Endodermal cell (in vitro differentiated cells): ENCODE results near the gene MPP4. TPM values are rescaled to one million over a fixed set of nuclear protein-coding genes. Genes with fewer than 3 reads are reported as not detected.

Experiments used
- DNase-seq: peaks from one replicate; pipeline ENCODE4 v3.0.0-alpha.2; 2017
- H3K27ac ChIP-seq: 2 replicates; pipeline ENCODE4 v1.5.1; 2013; ENCODE audit warnings: mild to moderate bottlenecking, low read depth, low read length, moderate library complexity
- H3K27me3 ChIP-seq: 2 replicates; pipeline ENCODE4 v1.6.1; 2013; ENCODE audit warnings: mild to moderate bottlenecking, low read length, moderate library complexity; ENCODE audit not compliant: insufficient read depth, control insufficient read depth, poor library complexity, severe bottlenecking
- H3K36me3 ChIP-seq: 2 replicates; pipeline ENCODE4 v1.7.0; 2013; ENCODE audit warnings: mild to moderate bottlenecking, low read length, moderate library complexity; ENCODE audit not compliant: control insufficient read depth, insufficient read depth
- H3K4me1 ChIP-seq: one replicate; pipeline ENCODE4 v1.7.0; 2013; ENCODE audit warnings: low read length; ENCODE audit not compliant: control insufficient read depth, insufficient read depth
- H3K4me3 ChIP-seq: 2 replicates; pipeline ENCODE4 v1.5.1; 2013; ENCODE audit warnings: mild to moderate bottlenecking, low read length, moderate library complexity
- H3K9ac ChIP-seq: 2 replicates; pipeline ENCODE4 v1.6.1; 2013; ENCODE audit warnings: mild to moderate bottlenecking, low read length, moderate library complexity; ENCODE audit not compliant: poor library complexity, severe bottlenecking; ENCODE audit errors: extremely low read depth
- H3K9me3 ChIP-seq: 2 replicates; pipeline ENCODE4 v1.6.1; 2013; ENCODE audit warnings: mild to moderate bottlenecking, low read length, moderate library complexity; ENCODE audit not compliant: control insufficient read depth
- H3K27ac Mint-ChIP-seq: 2 replicates; pipeline ENCODE4 v1.8.0; 2020; ENCODE audit warnings: mixed read lengths
- H3K27me3 Mint-ChIP-seq: 2 replicates; pipeline ENCODE4 v1.8.0; 2021; ENCODE audit warnings: mild to moderate bottlenecking, mixed read lengths; ENCODE audit not compliant: insufficient read depth
- H3K36me3 Mint-ChIP-seq: 2 replicates; pipeline ENCODE4 v1.8.0; 2020; ENCODE audit warnings: low read depth, mixed read lengths
- H3K4me1 Mint-ChIP-seq: 2 replicates; pipeline ENCODE4 v1.8.0; 2020; ENCODE audit warnings: mixed read lengths
- H3K4me3 Mint-ChIP-seq: 2 replicates; pipeline ENCODE4 v1.8.0; 2020; ENCODE audit warnings: mild to moderate bottlenecking, moderate library complexity, mixed read lengths
- H3K9me3 Mint-ChIP-seq: 2 replicates; pipeline ENCODE4 v1.8.0; 2020; ENCODE audit warnings: mild to moderate bottlenecking, mixed read lengths
- CTCF ChIP-seq: fragments of 200-600 bp; sonication (generic); conservative IDR thresholded peaks from 2 replicates; pipeline ENCODE4 v1.5.0; 2021; ENCODE audit warnings: antibody characterized with exemption, mild to moderate bottlenecking
- WGBS, 2 experiments: methylation state at CpG; one replicate each; pipeline versions ENCODE4 v1.1.5 to v1.1.7; 2013; ENCODE audit warnings: missing lambda C conversion rate in 2 of 2, mixed read lengths in 1 of 2; ENCODE audit not compliant: insufficient coverage in 1 of 2, insufficient read length in 1 of 2; 5-methylcytosine and 5-hydroxymethylcytosine counted together
- total RNA-seq, 2 donors: library from RNA; stranded (reverse); fragmentation: NEBNext Ultra II Directional in 1 of 2; extraction: Animal tissue kit (Norgen Biotek cat#: 25700) in 1 of 2; gene quantifications; 2 replicates in 1 of 2; 3 replicates in 1 of 2; pipeline ENCODE4 v1.2.1, GENCODE V29; 2021

The MPP4 gene
- total RNA-seq, 2 donors from 2014 or later = 0.18 TPM; not detected in 1

- TF ChIP-seq CTCF = no peak
- Mint-ChIP-seq H3K27me3 (no peaks in the 10 kb centered on the region), H3K36me3 (peaks cover 60% of the 10 kb centered on the region), H3K4me3 (no peak overlapping the region), H3K27ac (no peak overlapping the region), H3K4me1 (no peaks in the 10 kb centered on the region), H3K9me3 (no peaks in the 10 kb centered on the region)
- Histone ChIP-seq H3K9me3 (no peaks in the 10 kb centered on the region), H3K27ac (no peak overlapping the region), H3K9ac (no peak overlapping the region), H3K27me3 (no peaks in the 10 kb centered on the region), H3K4me1 (no peaks in the 10 kb centered on the region), H3K4me3 (no peak overlapping the region), H3K36me3 (peaks cover 95% of the 10 kb centered on the region)
- DNase-seq = no peak
- WGBS, 2 experiments = 95 to 98% methylated on average over 7 to 8 of the region's 8 CpGs
Observed at GRCh38 chr2:201631041-201631440, 67.4 kb downstream of the MPP4 start.

- H3K27ac ChIP-seq = no peak overlapping the region
- no peak overlapping the region for H3K4me3 ChIP-seq
- H3K4me3 Mint-ChIP-seq = no peak overlapping the region
- no peaks in the 10 kb centered on the region for H3K27me3 Mint-ChIP-seq
- H3K27me3 ChIP-seq = no peaks in the 10 kb centered on the region
- DNase-seq = no peak
- peaks cover 62% of the 10 kb centered on the region for H3K36me3 Mint-ChIP-seq
- 86 to 94% methylated on average over 2 of the region's 2 CpGs for WGBS, 2 experiments
- no peak overlapping the region for H3K27ac Mint-ChIP-seq
- no peaks in the 10 kb centered on the region for H3K9me3 ChIP-seq
- peaks cover 95% of the 10 kb centered on the region for H3K36me3 ChIP-seq
- no peak overlapping the region for H3K9ac ChIP-seq
- H3K4me1 Mint-ChIP-seq = no peaks in the 10 kb centered on the region
- no peaks in the 10 kb centered on the region for H3K9me3 Mint-ChIP-seq
- TF ChIP-seq CTCF = no peak
- H3K4me1 ChIP-seq = no peaks in the 10 kb centered on the region
Observed at GRCh38 chr2:201630577-201630976, 67.9 kb downstream of the MPP4 start.

GRCh38 chr2:201628545-201628944, 69.9 kb downstream of the MPP4 start:
- Histone ChIP-seq H3K9ac (no peak overlapping the region), H3K9me3 (no peaks in the 10 kb centered on the region), H3K27me3 (no peaks in the 10 kb centered on the region), H3K36me3 (peaks cover 83% of the 10 kb centered on the region), H3K27ac (no peak overlapping the region), H3K4me3 (no peak overlapping the region), H3K4me1 (no peaks in the 10 kb centered on the region)
- Mint-ChIP-seq H3K27me3 (no peaks in the 10 kb centered on the region), H3K9me3 (no peaks in the 10 kb centered on the region), H3K36me3 (peaks cover 61% of the 10 kb centered on the region), H3K27ac (no peak overlapping the region), H3K4me3 (no peak overlapping the region), H3K4me1 (no peaks in the 10 kb centered on the region)
- no peak for DNase-seq
- 89 to 95% methylated on average over 1 to 2 of the region's 2 CpGs for WGBS, 2 experiments
- no peak for TF ChIP-seq CTCF
